ENCODE measurements around the gene FHL3. TPM values are rescaled to one million over a fixed set of nuclear protein-coding genes. Genes with fewer than 3 reads are reported as not detected.

The FHL3 gene
- polyA plus RNA-seq, 1 donor: 11.3 TPM

DNA sequence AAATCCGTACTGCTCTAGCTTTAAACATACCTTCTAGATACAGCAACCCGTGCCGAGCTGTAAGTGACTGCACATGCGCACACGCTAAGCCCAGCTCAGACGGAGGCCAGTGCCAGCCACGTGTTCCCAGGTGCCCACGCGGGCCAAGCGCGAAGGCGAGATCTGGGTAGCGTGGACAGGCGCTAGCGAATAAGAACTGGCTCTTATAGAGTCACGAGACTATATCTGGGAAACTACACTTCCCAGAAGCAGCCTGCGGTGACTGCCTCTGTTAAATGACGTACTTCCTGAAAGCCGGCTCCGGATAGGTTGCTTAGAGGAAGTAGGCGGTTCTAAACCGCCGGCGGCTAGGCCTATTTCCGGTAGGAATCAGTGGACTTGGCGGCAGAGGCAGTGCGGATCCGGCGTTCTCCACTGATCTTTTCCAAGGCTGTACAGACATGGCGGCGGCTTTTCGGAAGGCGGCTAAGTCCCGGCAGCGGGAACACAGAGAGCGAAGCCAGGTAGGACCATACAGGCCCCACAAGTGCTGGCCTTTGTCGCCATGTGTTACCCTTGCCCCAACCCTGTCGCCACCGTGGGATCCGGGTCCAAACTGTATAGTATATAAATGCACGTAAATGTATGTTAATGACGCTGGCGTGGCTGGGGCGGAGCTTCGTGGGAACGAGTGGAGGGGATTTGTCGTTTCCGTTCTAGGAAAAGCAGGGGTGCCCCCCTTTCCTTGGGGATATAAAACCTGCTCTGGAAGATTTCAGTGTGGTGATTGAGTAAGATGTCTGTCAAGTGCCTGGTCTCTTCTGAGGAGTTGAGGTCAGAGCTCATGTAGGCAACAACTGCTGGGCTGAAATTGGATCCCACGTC is 7.3 kb upstream of the FHL3 start, which contains the start of gene UTP11:
Gene UTP11 (plus strand): TSS at position 372 of the 864 bp plus-strand sequence. CDS start 69 bp downstream, at position 441.
- Histone ChIP-seq H3K27ac (ENCODE audit: low read length) (peak within 1 kb of the TSS; percentile 91), H3K27me3 (ENCODE audit: control insufficient read depth, insufficient read depth, low read length) (no peaks in the 10 kb centered on the region), H3K9me3 (ENCODE audit: control insufficient read depth, low read depth, low read length) (peaks cover 6% of the 10 kb centered on the region), H3K36me3 (ENCODE audit: control insufficient read depth, insufficient read depth, low read length) (peaks cover 22% of the 10 kb centered on the region), H3K4me1 (ENCODE audit: control insufficient read depth, insufficient read depth, low read length) (peaks cover 8% of the 10 kb centered on the region), H3K4me3 (ENCODE audit: low read length) (peak within 1 kb of the TSS; percentile 89)
- DNase-seq: peak; percentile 98 to 99
- WGBS (ENCODE audit: insufficient coverage, low lambda C conversion rate): no CpG with 5 or more reads among the region's 49 CpGs

DNA sequence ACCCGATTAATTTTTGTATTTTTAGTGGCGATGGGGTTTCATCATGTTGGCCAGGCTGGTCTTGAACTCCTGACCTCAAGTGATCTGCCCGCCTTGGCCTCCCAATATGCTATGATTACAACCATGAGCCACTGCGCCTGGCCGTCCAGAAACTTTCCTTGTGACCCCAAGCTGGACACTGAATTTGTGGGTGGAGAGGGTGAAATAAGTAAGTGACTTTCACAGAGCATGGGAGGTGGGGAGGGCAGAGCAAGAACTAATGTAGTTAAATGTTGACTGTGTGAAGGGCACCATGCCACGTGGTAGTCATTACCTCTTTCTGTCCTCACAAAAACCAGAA is 4.5 kb upstream of the FHL3 start:
- H3K36me3 ChIP-seq (ENCODE audit: control insufficient read depth, insufficient read depth, low read length): peaks cover 3% of the 10 kb centered on the region
- no CpG with 5 or more reads among the region's 6 CpGs for WGBS (ENCODE audit: insufficient coverage, low lambda C conversion rate)
- H3K27me3 ChIP-seq (ENCODE audit: control insufficient read depth, insufficient read depth, low read length): no peaks in the 10 kb centered on the region
- H3K9me3 ChIP-seq (ENCODE audit: control insufficient read depth, low read depth, low read length): peaks cover 6% of the 10 kb centered on the region
- H3K27ac ChIP-seq (ENCODE audit: low read length): no peak overlapping the region
- H3K4me3 ChIP-seq (ENCODE audit: low read length): no peak overlapping the region
- H3K4me1 ChIP-seq (ENCODE audit: control insufficient read depth, insufficient read depth, low read length): peaks cover 12% of the 10 kb centered on the region
- DNase-seq: no peak

DNA sequence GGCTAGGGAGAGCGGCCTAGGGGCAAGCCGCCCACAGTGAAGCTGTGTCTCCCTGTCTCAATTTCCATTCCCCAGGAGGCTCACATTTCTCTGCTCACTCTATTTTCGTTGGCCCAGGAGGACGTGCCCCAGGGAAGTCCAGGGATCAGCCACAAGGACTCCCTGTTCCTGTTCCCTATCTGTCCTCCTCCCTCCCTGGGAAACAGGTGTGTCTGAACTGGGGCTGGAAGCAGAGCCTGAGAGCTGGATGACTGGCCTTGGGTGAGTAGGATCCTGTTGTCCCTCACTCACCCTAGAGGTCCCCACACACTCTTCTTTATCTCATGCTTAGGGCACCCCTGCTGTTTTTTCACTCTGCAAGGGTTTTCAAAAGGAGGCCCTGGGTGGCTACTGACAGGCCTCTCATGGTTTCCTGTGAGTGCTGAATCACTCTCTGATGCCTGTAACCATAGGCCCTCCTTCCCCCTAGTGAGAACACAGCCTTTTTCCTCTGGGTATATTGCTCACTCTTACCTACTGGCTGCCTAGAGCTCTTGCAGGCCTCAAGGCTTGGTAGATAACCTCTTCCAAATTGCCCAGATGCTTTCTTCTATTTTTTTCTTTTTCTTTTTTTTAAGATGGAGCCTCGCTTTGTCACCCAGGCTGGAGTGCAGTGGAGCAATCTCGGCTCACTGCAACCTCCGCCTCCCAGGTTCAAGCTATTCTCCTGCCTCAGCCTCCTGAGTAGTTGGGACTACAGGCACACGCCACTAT is 4.0 kb upstream of the FHL3 start:
- no CpG with 5 or more reads among the region's 8 CpGs for WGBS (ENCODE audit: insufficient coverage, low lambda C conversion rate)
- peak in 1 of 2 donors; percentile 44 for DNase-seq
- peaks cover 2% of the 10 kb centered on the region for H3K36me3 ChIP-seq (ENCODE audit: control insufficient read depth, insufficient read depth, low read length)
- H3K4me1 ChIP-seq (ENCODE audit: control insufficient read depth, insufficient read depth, low read length): peaks cover 12% of the 10 kb centered on the region
- H3K27me3 ChIP-seq (ENCODE audit: control insufficient read depth, insufficient read depth, low read length): no peaks in the 10 kb centered on the region
- H3K27ac ChIP-seq (ENCODE audit: low read length): no peak overlapping the region
- no peak overlapping the region for H3K4me3 ChIP-seq (ENCODE audit: low read length)
- peaks cover 6% of the 10 kb centered on the region for H3K9me3 ChIP-seq (ENCODE audit: control insufficient read depth, low read depth, low read length)

DNA sequence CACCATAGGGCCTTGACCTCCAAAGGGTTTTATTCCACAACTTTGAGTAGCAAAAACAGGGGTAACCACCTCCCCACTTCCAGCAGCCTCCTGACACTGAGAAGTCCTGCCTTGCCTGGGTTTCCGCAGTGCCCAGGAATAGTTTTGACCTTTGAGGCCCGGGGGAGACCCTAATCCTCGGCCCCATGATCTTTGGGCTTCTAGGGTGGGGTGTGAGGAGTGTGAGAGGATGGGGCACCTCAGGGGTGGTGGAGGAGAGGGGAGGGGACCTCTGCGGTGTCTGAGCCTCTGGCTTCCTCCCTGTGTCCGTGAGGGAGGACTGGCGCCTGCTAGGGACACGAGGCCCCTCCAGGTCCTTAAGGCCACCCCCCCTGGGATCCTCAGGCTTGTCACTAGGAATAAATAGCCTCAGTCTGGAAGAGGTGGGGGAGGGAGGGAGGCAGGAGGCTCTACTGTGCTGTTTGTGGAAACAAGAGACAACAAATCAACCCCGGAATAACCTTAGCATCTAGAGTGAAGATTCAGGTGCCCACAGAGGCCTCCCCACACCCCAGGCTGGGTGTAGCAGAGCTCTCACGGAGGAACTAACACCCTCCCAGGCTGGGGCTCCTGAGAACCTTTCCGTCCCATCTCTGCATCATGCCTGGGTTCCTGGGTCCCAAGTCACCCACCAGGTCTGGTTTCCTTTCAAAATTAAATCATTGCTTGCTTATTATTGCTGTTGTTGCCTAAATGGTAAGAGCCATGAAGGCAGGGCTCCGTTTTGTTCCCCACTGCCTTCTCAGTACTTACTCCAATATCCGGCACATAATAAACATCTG is 904 bp upstream of the FHL3 start:
- DNase-seq: no peak

DNA sequence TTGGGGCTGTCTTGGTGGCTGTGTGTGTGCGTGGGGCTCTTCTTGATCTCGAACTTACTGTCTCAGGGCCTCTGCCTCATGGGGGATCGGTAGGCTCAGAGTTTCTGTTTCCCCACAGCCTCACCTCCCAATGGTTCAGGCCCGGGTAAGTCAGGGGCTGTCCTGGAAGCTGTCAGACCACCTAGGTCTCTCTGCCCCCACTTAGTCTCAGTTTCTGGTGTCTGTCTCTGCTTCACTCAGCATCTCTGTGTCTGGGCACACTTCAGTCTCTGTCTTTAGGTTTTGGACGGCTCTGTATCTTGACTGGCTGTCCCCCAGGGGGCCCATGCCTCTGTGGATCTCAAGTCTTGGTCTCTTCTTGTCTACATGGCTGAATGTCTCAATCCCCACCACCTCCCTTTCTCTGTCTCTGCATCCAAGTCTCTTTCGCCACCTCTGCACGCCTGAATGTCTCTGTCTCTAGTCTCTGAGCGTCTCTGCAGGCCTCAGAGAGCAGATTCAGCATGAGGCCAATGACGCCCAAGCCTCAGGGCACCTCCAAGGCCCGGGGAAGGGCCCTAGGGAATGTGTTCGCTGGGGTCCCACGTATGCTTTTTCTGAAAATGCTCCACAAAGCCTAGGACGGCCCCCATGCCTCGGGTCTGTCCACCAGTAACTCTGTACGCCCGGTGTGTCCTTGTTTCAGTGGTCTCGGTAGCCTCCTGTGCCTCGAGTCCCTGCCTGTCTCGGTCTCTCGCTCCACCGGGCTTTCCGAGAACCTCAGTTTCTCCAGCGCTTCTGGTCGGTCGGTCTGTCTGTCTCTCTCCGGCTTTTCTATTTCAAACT is 818 bp downstream of the FHL3 start:
- 45% methylated on average over 2 of the region's 26 CpGs for WGBS (ENCODE audit: insufficient coverage, low lambda C conversion rate)
- Histone ChIP-seq H3K27me3 (ENCODE audit: control insufficient read depth, insufficient read depth, low read length) (no peaks in the 10 kb centered on the region), H3K4me3 (ENCODE audit: low read length) (peak overlapping the region; percentile 56), H3K36me3 (ENCODE audit: control insufficient read depth, insufficient read depth, low read length) (no peaks in the 10 kb centered on the region), H3K27ac (ENCODE audit: low read length) (peak overlapping the region; percentile 24), H3K4me1 (ENCODE audit: control insufficient read depth, insufficient read depth, low read length) (peaks cover 35% of the 10 kb centered on the region), H3K9me3 (ENCODE audit: control insufficient read depth, low read depth, low read length) (no peaks in the 10 kb centered on the region)
- peak in 1 of 2 donors; percentile 30 for DNase-seq

More for the DNA sequence above, 904 bp upstream of the FHL3 start:
- no CpG with 5 or more reads among the region's 12 CpGs for WGBS (ENCODE audit: insufficient coverage, low lambda C conversion rate)
- H3K36me3 ChIP-seq (ENCODE audit: control insufficient read depth, insufficient read depth, low read length): no peaks in the 10 kb centered on the region
- H3K27me3 ChIP-seq (ENCODE audit: control insufficient read depth, insufficient read depth, low read length): no peaks in the 10 kb centered on the region
- H3K9me3 ChIP-seq (ENCODE audit: control insufficient read depth, low read depth, low read length): no peaks in the 10 kb centered on the region
- H3K4me1 ChIP-seq (ENCODE audit: control insufficient read depth, insufficient read depth, low read length): peaks cover 18% of the 10 kb centered on the region
- no peak overlapping the region for H3K27ac ChIP-seq (ENCODE audit: low read length)
- peak overlapping the region; percentile 24 for H3K4me3 ChIP-seq (ENCODE audit: low read length)

DNA sequence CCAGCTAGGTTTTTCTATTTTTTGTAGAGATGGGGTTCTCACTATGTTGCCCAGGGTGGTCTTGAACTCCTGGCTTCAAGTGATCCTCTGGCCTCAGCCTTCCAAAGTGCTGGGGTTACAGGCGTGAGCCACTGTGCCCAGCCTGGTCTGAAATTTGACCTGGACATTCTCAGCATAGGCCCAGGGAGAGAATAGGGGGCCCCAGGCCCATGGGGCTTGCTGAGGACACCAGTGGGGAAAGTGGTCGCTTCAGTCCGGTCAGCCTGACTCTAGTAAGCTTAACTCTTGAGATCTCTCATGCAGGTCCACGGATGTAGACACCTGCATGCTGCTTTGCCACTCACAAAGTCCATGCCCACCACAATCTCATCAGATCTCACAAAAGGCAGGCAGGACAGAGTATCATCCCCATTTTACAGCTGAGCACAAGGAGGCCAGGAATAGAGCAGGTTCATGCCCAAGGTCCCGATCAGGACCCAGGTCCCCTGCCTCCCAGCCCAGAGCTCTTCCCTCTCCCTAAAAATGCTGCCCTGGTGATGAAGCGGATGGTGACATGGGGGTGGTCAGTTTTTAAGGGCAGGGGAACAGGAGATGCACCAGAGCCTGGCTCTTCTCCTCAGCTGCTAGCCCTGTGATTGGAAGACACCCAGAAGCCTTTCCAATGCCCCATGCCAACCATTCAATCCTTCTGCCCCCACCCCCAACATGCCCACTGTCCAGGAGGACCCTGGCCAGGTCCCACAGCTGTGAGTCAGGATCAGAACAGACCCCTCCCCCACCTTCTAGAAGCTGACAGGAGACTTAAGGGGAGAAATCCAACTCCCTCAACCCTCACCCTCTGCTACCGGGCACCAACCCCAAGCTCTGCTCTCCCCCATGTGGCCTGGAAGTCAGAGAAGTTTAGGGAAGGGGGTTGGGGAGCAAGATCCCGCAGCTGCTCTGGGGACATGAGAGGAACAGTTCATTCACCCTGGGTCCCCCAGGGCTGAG is 1.8 kb downstream of the FHL3 start:
- no CpG with 5 or more reads among the region's 8 CpGs for WGBS (ENCODE audit: insufficient coverage, low lambda C conversion rate)
- Histone ChIP-seq H3K27ac (ENCODE audit: low read length) (peak overlapping the region; percentile 24), H3K4me1 (ENCODE audit: control insufficient read depth, insufficient read depth, low read length) (peaks cover 40% of the 10 kb centered on the region), H3K36me3 (ENCODE audit: control insufficient read depth, insufficient read depth, low read length) (peaks cover 4% of the 10 kb centered on the region), H3K9me3 (ENCODE audit: control insufficient read depth, low read depth, low read length) (no peaks in the 10 kb centered on the region), H3K27me3 (ENCODE audit: control insufficient read depth, insufficient read depth, low read length) (no peaks in the 10 kb centered on the region), H3K4me3 (ENCODE audit: low read length) (peak overlapping the region; percentile 56)
- no peak for DNase-seq

DNA sequence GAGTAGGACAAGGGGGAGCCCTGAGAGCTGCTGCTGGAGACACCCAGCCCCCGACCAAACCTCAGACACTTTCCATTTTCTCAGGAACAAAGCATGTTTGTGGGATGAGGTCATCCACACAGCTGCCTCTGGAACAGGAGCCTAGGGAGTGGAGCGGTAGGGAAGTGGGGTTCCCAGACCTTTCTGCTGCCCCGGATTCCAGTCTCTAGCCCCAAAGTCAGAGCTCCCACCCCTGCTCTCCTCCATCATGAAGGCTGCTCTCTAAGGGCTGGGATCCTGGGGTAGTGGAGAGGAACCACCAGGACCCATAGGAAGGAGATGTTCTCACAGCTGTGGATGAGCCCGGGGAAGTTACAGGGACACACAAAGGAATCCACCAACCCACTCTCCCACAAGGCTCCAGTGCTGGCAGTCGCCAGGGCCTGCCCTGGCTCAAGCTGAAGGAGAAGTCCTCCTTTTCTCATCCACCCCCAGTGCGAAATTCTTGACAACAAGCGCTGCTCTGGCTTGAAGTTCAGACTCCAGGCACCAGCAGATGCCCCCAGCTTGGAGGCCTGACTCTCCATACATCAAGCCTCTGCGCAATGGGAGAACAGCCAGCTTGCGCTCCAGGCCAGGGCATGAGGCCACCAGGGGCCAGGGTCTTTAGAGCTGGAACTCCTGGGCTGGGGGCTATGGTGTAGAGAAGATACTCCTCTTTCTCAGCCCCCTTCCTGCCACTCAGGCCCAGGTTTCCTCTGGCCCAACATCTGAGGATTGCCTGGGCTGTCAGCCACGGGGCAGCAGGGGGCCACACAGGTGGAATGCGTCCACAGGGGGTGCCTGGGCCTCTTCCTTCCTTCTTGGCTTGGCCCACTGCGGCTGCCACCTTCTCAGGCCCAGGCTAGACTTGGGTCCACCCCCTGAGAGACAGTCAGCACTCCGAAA is 4.5 kb downstream of the FHL3 start:
- H3K9me3 ChIP-seq (ENCODE audit: control insufficient read depth, low read depth, low read length): no peaks in the 10 kb centered on the region
- H3K4me3 ChIP-seq (ENCODE audit: low read length): no peak overlapping the region
- H3K27me3 ChIP-seq (ENCODE audit: control insufficient read depth, insufficient read depth, low read length): no peaks in the 10 kb centered on the region
- H3K4me1 ChIP-seq (ENCODE audit: control insufficient read depth, insufficient read depth, low read length): peaks cover 42% of the 10 kb centered on the region
- H3K36me3 ChIP-seq (ENCODE audit: control insufficient read depth, insufficient read depth, low read length): peaks cover 19% of the 10 kb centered on the region
- peak overlapping the region; percentile 82 for H3K27ac ChIP-seq (ENCODE audit: low read length)
- peak in 1 of 2 donors; percentile 44 for DNase-seq
- no CpG with 5 or more reads among the region's 13 CpGs for WGBS (ENCODE audit: insufficient coverage, low lambda C conversion rate)

DNA sequence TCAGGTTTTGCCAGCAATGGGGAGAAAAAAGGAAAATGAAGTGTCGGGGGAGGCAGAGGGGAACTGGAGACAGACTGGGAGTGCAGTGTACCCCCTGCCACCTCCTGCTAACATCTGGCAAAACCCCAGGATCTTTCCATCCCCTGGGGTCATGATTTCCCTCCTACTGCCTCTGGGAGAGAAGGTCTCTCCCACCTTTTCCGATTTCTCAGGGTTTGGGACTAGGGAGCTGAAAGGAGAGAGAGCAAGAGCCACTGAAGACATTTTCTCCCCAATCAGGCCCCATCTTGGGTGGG is 5.1 kb downstream of the FHL3 start:
- no peak overlapping the region for H3K4me3 ChIP-seq (ENCODE audit: low read length)
- H3K27me3 ChIP-seq (ENCODE audit: control insufficient read depth, insufficient read depth, low read length): no peaks in the 10 kb centered on the region
- no peaks in the 10 kb centered on the region for H3K9me3 ChIP-seq (ENCODE audit: control insufficient read depth, low read depth, low read length)
- no CpG with 5 or more reads among the region's 2 CpGs for WGBS (ENCODE audit: insufficient coverage, low lambda C conversion rate)
- peak overlapping the region; percentile 82 for H3K27ac ChIP-seq (ENCODE audit: low read length)
- DNase-seq: no peak
- H3K4me1 ChIP-seq (ENCODE audit: control insufficient read depth, insufficient read depth, low read length): peaks cover 44% of the 10 kb centered on the region
- H3K36me3 ChIP-seq (ENCODE audit: control insufficient read depth, insufficient read depth, low read length): peaks cover 19% of the 10 kb centered on the region

All from large intestine (tissue), 3 donors.